NCI-H345 (cell line): Measurements from ENCODE around the gene OR51T1.
"Not testable (repeated sequence)": the region's sequence is repeated elsewhere in the genome, so short reads cannot be mapped to it uniquely, and the experiment has no call there.

Experiments used
- DNase-seq: peaks from one replicate; lab custom pipeline; 2025; lab: John Stamatoyannopoulos, UW

The OR51T1 gene, protein sequence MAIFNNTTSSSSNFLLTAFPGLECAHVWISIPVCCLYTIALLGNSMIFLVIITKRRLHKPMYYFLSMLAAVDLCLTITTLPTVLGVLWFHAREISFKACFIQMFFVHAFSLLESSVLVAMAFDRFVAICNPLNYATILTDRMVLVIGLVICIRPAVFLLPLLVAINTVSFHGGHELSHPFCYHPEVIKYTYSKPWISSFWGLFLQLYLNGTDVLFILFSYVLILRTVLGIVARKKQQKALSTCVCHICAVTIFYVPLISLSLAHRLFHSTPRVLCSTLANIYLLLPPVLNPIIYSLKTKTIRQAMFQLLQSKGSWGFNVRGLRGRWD

DNA sequence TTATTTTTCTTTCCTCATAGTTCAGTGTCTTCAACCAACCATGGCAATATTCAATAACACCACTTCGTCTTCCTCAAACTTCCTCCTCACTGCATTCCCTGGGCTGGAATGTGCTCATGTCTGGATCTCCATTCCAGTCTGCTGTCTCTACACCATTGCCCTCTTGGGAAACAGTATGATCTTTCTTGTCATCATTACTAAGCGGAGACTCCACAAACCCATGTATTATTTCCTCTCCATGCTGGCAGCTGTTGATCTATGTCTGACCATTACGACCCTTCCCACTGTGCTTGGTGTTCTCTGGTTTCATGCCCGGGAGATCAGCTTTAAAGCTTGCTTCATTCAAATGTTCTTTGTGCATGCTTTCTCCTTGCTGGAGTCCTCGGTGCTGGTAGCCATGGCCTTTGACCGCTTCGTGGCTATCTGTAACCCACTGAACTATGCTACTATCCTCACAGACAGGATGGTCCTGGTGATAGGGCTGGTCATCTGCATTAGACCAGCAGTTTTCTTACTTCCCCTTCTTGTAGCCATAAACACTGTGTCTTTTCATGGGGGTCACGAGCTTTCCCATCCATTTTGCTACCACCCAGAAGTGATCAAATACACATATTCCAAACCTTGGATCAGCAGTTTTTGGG is at the start of gene OR51T1:
Gene OR51T1, plus strand, starts transcription at position 41 of the 641 bp plus-strand sequence. Its CDS starts 0 bp downstream, at position 41.
- peak; percentile 34 for DNase-seq

DNA sequence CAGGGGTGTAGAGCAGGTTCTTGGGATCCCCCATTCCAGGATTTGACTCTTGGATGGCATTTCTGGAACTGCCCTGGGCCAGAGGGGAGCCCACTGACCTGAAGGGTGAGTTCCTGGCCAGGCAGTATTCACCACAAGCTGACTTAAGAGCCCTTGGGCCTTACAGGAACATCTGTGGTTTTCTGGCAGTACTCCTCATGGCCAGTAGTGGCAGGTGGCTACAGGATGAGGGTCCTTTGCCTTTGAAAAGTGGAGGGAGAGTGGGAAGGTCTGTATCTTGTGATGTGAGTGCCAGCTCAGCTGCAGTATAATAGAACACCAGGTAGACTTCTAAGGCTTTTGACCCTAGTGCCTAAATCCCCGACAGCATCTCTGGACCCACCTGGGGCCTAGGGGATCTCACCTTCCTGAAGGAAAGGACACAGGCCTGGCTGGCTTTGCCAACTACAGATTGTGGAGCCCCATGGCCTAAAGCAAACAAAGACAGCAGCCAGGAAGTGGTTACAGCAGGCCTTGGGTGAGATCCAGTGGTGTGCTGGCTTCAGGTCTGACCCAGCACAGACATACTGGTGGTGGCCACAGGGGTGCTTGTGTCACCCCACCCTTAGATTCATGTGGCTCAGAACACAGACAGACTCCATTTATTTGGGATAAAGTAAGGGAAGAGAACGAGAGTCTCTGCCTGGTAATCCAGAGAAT is 41.7 kb upstream of the OR51T1 start:
- DNase-seq = no peak

DNA sequence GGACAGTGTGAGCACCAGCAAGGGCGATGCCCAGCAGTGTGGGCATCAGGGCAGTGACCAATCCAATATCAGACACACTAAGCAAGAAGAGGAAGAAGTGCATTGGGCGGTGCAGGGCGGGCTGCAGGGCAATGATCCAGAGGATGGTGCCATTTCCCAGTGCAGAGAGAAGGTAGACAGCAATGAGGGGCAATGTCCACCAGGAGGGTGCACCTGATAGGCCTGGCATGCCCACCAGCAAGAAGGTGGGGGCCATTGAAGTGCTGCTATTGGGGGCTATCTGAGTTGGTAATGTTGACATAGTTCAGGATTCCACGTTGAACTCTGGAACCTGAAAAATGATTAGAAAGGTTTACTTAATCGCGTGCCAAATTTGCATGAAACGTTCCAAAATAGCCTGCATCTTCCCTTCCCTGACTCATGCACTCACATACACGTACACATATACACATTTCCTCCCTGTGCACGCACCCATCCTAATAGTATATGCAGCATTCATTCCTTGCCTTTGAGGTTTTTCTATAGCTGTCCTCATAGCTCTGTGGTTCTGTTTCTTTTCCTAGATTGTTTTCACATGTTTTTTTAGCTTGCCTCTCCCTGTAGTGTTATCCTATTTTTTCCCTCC is 32.7 kb upstream of the OR51T1 start, which contains the start of gene OR51S1:
Gene OR51S1, minus strand, starts transcription at position 301 of the 625 bp plus-strand sequence. Its CDS starts 0 bp downstream, at position 301.
- DNase-seq = no peak

DNA sequence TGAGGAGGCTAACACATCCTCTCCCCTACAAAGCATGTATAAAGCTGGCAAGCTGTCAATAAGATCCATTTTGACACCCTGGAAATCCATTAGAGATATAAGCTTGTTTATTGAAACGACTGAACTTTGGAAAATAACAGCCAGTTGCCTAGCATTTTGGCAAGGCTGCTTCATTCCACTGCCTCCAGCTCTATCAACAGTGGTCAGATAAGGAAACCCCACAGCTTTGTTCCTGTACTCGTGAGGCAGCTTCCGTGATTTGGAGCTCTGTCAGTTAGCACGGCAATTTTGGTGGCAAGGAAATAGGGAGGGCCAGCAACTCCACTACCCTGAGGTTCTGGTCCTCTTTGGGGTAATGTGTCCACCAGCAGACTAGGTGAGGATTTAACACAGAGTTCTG is 30.7 kb upstream of the OR51T1 start:
- DNase-seq = no peak

DNA sequence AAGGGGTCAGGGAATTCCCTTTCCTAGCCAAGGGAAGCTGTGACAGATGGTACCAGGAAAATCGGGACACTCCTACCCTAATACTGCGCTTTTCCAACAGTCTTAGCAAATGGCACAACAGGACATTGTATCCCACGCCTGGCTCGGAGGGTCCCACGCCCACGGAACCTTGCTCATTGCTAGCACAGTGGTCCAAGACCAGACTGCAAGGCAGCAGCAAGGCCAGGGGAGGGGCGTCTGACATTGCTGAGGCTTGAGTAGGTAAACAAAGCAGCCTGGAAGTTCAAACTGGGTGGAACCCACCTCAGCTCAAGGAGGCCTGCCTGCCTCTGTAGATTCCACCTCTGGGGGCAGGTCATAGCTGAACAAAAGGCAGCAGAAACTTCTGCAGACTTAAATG is 27.4 kb upstream of the OR51T1 start:
- not testable (repeated sequence) for DNase-seq

DNA sequence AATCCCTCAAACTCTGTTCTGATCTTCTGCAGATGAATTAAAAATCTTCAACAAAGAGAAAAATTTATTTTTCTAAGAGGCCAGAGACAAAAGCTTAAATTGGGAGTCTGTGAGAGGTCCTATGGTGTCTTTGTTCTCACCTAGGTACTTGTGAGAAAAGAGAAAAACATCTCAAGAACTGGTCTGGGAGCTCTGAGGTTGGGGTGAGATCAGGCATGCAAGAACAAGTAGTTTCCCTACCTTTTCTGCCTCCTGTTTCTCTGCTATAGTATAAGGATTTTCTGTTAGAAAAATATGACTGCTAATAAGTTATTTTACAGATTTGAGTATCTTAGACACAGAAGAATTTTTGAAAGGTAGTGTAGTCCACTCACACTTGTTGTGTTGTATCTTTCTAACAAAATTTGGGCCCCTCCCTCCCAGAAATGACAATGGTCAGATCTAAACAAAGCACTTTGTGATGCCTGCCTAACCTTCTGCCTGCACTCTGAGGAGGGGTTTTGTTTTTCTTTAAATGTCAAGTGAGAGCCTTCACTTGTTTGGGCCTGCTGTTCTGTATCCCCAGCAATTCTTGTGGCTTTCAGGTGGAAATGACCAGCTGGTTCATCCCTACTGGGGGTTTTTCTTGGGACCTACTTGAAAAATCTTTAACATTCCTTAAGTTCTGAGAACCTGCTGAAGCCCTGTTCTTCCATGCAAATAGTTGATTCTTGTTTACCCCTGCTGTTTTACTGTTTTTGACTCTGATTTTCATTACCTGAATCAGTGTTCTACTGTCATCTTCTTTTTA is 19.1 kb upstream of the OR51T1 start:
- no peak for DNase-seq

DNA sequence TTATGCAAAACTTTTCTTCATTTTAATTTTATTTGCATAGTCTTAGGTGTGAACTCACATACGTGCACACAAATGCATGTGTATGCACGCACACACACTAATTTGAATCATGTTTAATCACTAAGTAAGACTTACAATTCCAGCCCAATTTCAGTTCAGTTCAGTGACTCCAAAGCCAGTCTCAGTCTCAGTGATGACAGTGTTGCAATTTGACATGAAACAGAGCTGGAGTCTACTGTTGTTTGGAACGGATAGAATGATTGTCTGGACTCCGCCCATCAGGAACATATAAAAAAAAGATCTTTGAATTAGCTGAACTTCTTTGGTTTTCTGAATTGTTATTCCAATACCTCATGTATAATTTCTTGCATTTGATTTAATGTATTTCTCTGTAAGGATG is 17.8 kb upstream of the OR51T1 start:
- DNase-seq = no peak

DNA sequence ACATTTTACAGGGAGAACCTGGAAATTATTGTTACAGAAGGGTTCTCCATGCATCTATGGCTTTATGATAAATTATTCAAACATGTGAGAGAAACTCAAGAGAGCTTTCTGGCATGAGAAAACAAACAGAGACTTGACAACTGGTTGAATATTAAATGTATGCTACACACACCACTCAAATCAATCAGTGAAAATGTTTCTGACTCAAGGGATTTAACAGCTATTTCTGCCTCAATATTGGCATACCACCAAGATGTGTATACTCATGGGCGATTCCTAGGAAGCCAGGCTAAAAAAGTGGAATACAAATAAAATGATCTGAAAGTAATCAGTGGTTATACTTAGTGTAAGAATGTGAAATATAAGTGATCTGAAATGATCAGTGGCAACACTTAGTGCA is 15.8 kb upstream of the OR51T1 start:
- DNase-seq = peak; percentile 82

DNA sequence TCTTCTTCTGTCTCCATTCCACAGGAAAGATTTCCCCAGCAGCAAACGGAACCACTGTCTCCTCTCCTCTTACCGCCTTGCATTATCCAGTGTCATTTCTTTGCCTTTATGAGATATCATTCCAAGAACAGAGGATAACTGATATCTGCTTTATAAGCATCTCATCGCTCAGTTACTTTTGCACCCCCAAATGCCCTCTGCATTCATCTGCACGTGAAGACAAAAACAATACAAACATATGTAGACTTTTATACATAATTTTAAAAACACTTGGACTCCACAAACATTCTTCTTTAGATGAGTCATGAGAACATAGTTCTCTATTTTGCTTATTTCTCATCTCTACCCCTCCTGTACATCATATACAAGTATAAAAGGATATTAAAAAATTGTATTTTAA is 512 bp upstream of the OR51T1 start:
- DNase-seq = no peak

DNA sequence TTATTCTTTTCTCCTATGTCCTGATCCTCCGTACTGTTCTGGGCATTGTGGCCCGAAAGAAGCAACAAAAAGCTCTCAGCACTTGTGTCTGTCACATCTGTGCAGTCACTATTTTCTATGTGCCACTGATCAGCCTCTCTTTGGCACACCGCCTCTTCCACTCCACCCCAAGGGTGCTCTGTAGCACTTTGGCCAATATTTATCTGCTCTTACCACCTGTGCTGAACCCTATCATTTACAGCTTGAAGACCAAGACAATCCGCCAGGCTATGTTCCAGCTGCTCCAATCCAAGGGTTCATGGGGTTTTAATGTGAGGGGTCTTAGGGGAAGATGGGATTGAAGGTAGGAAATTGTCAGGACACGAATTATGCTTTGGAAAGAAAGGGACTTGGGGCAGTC is 843 bp downstream of the OR51T1 start:
- peak; percentile 71 for DNase-seq

DNA sequence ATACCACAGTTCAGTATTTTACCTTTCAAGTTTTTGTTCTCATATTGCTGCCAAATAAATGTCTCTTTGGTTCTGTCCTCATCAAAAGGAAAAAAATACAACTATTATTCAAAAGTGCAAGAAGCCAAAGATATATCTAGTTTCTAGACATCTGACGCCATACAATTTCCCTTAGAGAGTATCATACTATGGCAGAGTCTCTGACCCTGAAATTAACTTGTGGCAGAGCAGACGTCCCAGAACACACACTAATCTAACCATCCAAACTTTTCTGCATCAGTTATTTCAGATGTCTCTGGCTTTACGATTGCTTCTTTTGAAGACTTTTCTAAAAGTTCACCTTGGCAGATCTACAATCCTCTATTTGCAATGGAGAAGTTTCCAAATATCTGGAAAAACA is 2.7 kb downstream of the OR51T1 start:
- no peak for DNase-seq

DNA sequence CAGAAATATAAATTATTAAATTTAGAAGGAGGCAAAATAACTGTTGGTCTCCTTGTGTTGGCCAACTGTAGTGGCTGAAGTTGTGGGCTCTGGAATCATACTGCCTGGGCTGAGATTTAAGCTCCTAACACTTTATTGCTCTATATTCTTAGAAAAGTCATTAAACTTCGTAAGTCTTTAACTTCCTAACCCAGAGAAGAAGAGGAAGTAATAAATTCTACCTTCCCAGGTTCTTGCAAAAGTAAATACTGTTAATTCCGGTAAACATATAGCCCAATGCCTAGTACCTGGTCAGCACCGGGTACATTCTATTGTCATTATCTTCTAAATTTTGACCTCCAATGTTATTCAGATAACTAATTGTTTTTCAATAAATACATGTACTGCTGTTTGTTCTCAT is 4.5 kb downstream of the OR51T1 start:
- DNase-seq = no peak

DNA sequence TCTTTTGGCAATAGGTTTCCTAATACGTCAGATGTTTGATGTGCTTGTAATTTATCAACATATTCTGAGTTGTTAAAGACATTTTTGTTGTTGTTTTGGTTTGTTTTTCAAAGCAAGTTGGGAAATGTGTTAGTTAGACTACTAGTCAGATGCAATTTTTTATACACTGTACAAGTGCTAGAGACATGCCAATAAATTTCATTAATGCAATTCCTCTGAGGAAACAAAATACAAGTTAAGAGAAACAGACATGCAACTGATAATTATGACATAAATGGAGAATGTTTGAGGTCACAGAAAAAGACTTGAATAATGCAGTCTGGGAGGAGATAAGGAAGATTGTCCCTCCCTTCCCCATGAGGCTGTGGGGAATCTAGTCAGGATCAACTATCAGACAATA is 5.9 kb downstream of the OR51T1 start:
- no peak for DNase-seq

DNA sequence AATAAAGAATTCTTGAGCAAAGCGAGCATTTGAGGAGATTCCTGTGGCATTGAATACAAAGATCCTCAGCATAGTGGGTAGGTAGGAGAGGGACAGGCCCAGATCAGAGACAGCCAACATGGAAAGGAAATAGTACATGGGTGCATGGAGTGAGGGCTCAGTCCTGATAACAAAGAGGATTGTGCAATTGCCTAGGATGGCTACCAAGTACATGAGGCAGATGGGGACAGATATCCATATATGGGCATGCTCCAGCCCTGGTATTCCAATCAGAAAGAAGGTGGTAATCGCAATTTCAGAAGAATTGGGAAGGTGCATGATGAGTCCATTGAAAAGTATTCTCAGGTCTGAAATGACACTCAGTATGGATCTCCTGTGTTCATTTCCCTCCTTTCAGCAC is 8.6 kb downstream of the OR51T1 start:
- DNase-seq = no peak

DNA sequence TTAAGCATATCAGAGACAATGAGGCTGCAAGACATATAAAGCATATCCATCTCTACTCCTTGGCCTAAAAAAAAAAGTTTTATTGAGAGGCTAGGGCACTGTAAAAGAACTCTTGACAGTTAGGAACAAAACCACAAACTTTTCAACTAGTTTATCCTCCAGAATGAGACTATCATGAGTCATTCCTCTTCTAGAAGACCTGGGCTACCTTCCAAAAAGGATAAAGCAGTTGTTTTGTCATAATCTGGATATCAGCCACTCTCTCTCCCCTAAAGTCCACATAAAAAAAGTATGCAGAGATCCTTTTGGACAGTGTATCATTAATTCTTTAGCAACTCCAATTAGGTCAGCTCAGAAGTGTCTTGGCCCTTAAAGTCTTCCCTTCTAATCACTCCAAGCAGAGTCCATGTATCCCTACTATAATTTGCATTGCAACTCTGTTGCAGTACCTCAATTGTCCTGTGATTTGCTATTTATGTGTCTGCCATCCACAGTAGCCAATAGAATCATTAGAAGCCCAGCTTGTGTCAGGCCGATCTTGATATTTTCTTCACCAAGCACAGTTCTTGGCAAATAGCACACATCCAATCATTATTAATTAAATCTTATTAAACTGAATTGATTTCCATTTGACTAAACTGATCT is 10.4 kb downstream of the OR51T1 start:
- no peak for DNase-seq

DNA sequence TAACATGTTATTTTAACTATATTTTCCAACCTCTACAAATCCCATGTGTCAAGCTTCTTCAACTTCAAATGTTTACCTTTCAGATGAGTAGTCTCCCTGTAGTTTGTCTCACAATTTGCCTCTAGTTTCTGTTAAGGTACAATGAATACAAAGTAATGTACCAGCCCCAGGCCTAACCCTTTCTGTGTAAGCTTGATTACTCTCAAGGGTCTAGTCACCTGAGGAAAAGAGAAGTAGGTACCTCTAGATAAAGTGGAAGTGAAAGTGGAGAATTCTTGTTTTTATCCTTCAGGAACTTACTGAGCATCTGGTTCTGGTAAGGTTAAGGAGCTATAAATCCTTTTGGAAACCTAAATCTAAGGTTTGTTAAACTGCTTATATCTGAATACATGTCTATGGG is 21.8 kb downstream of the OR51T1 start, which contains the start of gene OR51A7:
Gene OR51A7, plus strand, starts transcription at position 300 of the 400 bp plus-strand sequence. CDS start 3,587 bp downstream, outside the sequence.
- DNase-seq = no peak

DNA sequence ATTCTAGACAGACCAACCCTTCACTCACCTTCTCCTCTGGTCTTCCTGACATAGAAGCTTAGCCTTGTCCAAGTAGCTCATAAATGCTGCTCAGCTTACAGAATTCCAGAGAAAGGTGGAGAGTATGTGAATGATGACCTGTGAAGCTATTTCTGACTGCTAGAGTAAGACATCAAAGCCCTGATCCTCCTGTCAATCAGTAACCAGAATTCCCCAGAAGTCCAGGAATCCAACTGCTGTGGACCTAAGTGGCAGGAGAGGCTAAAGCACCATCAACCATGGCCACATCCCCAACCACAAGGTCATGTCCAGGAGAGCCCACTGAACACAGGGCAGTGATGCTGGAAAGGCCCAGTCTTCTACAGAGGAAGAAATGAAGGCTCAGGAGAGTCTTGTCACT is 34.9 kb downstream of the OR51T1 start:
- no peak for DNase-seq

DNA sequence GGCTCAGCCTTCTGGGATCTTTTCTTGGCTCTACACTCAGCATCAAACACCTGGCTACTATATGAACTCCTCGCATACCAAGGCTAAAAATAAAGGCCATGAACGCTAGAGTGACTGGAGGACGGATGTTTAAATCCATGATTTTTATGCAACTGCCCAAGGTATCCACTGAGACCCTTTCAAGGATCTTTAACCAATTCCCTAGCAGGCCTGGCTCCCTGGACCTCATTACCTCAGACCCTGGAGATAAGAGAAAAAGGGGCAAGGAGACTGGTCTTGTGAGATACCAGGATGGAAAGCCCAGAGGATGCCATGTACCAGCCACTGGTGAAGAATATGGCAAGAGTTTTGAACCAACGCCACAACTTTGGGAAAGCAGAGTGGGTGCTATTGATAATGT is 37.5 kb downstream of the OR51T1 start, which contains the start of gene OR51G2:
Gene OR51G2, minus strand, starts transcription at position 101 of the 400 bp plus-strand sequence. CDS start 3,687 bp downstream, outside the sequence.
- no peak for DNase-seq

DNA sequence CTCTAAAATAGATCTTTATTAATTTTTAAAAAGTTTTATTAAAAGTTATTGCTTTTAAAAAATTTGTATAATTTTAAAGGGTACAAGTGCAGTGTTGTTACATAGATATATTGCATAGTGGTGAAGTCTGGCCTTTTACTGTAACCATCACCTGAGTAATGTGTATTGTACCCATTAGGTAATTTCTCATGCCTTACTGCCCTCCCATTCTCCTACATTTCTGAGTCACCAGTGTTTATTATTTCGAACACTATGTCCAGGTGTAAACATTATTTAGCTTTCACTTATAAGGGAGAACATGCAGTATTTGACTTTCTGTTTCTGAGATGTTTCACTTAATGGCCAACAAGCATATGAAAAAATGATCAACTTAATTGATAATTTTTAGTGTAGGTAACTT is 40.1 kb downstream of the OR51T1 start:
- DNase-seq = no peak

DNA sequence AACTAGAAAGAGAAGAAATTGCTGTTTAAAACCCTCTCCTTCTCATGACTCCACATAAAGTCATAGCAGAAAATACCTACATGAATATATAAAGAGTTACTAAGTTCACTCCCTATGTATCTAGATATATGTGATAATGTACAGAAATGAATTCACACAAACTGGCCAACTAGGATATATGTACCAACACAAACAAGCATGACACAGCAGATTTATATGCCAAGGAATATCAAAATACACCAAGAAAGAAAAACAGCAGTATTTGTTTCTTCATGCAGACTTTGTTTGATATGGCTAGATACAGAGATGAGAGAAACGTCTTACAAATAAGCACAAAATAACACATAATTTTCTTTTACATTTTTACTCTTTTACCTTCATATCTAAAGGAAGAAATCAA is 40.6 kb downstream of the OR51T1 start:
- no peak for DNase-seq

DNA sequence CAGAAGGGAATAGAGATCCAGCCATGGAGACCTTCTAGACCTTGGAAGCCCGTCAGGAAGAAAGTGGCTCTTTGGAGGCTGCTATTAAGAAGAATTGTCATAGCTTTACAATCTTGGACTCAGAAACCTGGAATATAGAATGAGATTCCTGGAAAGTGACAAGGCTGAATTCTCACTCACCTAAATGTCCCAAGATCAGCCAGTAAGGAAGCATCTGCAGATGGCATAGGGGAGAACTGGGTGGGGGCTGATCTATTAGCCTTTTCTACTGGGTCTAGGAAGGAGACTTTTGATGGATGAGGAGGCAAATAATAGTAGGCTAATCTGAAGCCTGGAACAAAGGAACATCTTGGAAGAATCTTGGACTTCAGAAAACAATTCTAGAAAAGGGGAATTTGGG is 42.5 kb downstream of the OR51T1 start, which contains the start of gene OR51G1:
Gene OR51G1, minus strand, starts transcription at position 101 of the 400 bp plus-strand sequence. Its CDS starts 0 bp downstream, at position 101.
- no peak for DNase-seq
